ENCODE measurements around the gene ARHGEF9. TPM values are rescaled to one million over a fixed set of nuclear protein-coding genes. Genes with fewer than 3 reads are reported as not detected.

The ARHGEF9 gene
- total and polyA plus RNA-seq, 8 donors = 7.6 to 103 (median 12.5) TPM

DNA sequence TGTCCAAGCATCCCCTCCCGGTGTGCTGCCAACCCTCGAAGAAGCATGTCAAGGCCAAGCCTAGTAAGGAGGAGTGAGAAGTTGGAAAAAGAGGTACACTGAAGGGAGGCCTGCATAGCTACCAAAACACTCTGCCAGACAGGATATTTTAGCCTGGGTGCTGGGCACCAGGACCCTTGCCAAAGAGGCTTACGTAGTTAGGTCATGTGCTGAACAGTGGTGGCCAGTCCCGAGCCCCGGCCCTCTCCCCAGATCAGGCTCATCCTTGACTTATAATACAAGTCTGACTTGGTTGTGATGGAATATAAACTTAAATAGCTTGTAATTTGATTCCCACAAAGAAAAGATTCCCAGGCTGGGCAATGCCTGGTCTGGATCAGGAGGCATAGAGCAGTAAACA, 149.3 kb downstream of the ARHGEF9 start:
- H3K36me3 ChIP-seq = peaks cover 0 to 61% (median 40%) of the 10 kb centered on the region in 4 donors
- no peak overlapping the region for H3K4me3 ChIP-seq
- intact Hi-C loops (cut with DNase I; ENCODE audit: low total_unique reads) = no loop called here
- H3K9me3 ChIP-seq = peaks cover 0 to 23% (median 18%) of the 10 kb centered on the region in 4 donors
- no peaks in the 10 kb centered on the region for H3K27me3 ChIP-seq
- no peak for TF ChIP-seq POLR2AphosphoS5 (IDR thresholded peaks at IDR 0.05)
- H3K27ac ChIP-seq = no peak overlapping the region
- H3K4me1 ChIP-seq = no peaks in the 10 kb centered on the region
- 87 to 99% (median 94%) methylated on average over 5 of the region's 5 CpGs for WGBS, 5 donors
- DNase-seq = no peak

DNA sequence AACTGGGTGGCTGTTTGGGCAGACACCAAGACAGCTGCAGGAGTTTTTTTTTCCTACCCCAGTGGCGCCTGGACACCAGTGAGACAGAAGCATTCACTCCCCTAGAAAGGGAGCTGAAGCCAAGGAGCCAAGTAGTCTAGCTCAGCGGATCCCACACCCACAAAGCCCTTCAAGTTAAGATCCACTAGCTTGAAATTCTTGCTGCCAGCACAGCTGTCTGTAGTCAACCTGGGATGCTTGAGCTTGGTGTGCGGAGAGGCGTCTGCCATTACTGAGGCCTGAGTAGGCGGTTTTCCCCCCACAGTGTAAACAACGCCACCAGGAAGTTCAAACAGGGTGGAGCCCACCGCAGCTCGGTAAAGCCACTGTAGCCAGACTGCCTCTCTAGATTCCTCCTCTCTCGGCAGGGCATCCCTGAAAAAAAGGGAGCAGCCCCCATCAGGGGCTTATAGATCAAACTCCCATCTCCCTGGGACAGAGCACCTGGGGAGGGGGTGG, 171.4 kb downstream of the ARHGEF9 start:
- Histone ChIP-seq H3K4me1 (no peaks in the 10 kb centered on the region), H3K27ac (no peak overlapping the region), H3K36me3 (no peaks in the 10 kb centered on the region), H3K9me3 (peaks cover 0 to 8% (median 0%) of the 10 kb centered on the region in 4 donors), H3K27me3 (no peaks in the 10 kb centered on the region), H3K4me3 (no peak overlapping the region)
- TF ChIP-seq POLR2AphosphoS5 (IDR thresholded peaks at IDR 0.05) = no peak
- no peak for TF ChIP-seq CTCF (IDR thresholded peaks at IDR 0.05)
- TF ChIP-seq EP300 (IDR thresholded peaks at IDR 0.05) = no peak
- TF ChIP-seq POLR2A (IDR thresholded peaks at IDR 0.05) = no peak
- 63 to 95% (median 71%) methylated on average over 4 to 9 of the region's 9 CpGs for WGBS, 5 donors
- DNase-seq = no peak
- intact Hi-C loops (cut with DNase I; ENCODE audit: low total_unique reads) = no loop called here

GRCh38 chrX:63585936-63586335, 199.1 kb downstream of the ARHGEF9 start:
- intact Hi-C loops (cut with DNase I; ENCODE audit: low total_unique reads) = no loop called here
- Histone ChIP-seq H3K36me3 (no peaks in the 10 kb centered on the region), H3K4me1 (no peaks in the 10 kb centered on the region), H3K4me3 (no peak overlapping the region), H3K9me3 (no peaks in the 10 kb centered on the region), H3K27me3 (no peaks in the 10 kb centered on the region), H3K27ac (no peak overlapping the region)
- no peak for TF ChIP-seq POLR2AphosphoS5 (IDR thresholded peaks at IDR 0.05)
- TF ChIP-seq POLR2A (IDR thresholded peaks at IDR 0.05) = no peak
- TF ChIP-seq EP300 (IDR thresholded peaks at IDR 0.05) = no peak
- TF ChIP-seq CTCF (IDR thresholded peaks at IDR 0.05) = no peak
- DNase-seq = no peak
- 68 to 90% (median 81%) methylated on average over 5 of the region's 5 CpGs for WGBS, 5 donors

Small RNA genes within 50 kb of the gene (small RNA-seq; reads per million reads assigned to genes)
- gene MIR1468 = 15.5 to 30.7 (median 23.4) reads per million in 4 donors

Data from stomach (tissue), 9 donors.